ENCODE measurements around the gene GNA12. TPM values are rescaled to one million over a fixed set of nuclear protein-coding genes. Genes with fewer than 3 reads are reported as not detected.

Gene GNA12
- total and polyA plus RNA-seq, 10 donors, result 12.3 to 64.2 (median 32.4) TPM

DNA sequence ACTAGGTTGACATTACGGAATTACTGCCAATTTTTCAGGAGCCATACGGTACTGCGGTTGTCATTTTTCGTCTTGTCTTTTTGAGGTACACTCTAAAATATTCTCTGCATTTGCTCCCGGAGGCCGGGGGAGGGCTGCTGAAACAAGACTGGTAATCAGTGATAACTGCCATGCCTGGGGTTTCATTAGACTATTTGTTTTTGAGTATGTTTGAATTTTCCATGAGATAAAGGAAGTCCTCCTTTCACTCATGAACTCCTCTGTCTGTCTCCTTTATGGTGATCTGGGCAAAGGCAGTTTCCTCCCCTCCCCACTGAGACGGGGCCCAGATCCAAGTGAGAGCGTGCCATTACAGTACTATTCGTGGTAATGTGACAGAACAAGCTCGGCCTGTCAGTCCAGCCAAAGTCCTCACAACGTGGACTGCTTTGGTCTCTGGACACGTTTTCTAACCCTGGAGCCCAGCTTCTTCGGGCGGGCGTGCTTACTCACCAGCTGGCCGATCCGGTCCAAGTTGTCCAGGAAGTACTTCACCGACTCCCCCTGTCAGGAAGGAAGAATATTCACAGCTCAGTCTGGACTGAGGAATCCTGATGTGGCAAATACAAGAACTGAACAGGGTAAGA is 111.0 kb downstream of the GNA12 start:
- Histone ChIP-seq H3K4me3 (no peak overlapping the region), H3K9me3 (peaks cover 0 to 5% (median 0%) of the 10 kb centered on the region in 8 donors), H3K27me3 (replicated peaks in 1 of 7) (no peaks in the 10 kb centered on the region), H3K27ac (peak overlapping the region in 6 of 8 donors; percentile 30 to 75 (median 66)), H3K4me1 (peaks cover 26 to 90% (median 55%) of the 10 kb centered on the region in 6 donors), H3K36me3 (peaks cover 0 to 38% (median 16%) of the 10 kb centered on the region in 6 donors)
- intact Hi-C loops (cut with DNase I; ENCODE audit: low total_unique reads), result no loop called here
- peak; percentile 67 for DNase-seq
- 47 to 57% (median 51%) methylated on average over 18 of the region's 18 CpGs for WGBS, 5 donors
- TF ChIP-seq, protein P1, sequence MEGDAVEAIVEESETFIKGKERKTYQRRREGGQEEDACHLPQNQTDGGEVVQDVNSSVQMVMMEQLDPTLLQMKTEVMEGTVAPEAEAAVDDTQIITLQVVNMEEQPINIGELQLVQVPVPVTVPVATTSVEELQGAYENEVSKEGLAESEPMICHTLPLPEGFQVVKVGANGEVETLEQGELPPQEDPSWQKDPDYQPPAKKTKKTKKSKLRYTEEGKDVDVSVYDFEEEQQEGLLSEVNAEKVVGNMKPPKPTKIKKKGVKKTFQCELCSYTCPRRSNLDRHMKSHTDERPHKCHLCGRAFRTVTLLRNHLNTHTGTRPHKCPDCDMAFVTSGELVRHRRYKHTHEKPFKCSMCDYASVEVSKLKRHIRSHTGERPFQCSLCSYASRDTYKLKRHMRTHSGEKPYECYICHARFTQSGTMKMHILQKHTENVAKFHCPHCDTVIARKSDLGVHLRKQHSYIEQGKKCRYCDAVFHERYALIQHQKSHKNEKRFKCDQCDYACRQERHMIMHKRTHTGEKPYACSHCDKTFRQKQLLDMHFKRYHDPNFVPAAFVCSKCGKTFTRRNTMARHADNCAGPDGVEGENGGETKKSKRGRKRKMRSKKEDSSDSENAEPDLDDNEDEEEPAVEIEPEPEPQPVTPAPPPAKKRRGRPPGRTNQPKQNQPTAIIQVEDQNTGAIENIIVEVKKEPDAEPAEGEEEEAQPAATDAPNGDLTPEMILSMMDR (IDR thresholded peaks at IDR 0.05 in 8 of 11, conservative IDR thresholded peaks at IDR 0.05 in 3 of 11), result no peak
- TF ChIP-seq POLR2AphosphoS5 (IDR thresholded peaks at IDR 0.05) (peak in 2 of 3 donors; percentile 66 to 75), POLR2A (IDR thresholded peaks at IDR 0.05) (no peak)

GRCh38 chr7:2732388-2732787 is 111.7 kb downstream of the GNA12 start:
- no peaks in the 10 kb centered on the region for H3K27me3 ChIP-seq (replicated peaks in 1 of 7)
- peaks cover 0 to 5% (median 0%) of the 10 kb centered on the region in 8 donors for H3K9me3 ChIP-seq
- WGBS, 5 donors, result 93 to 96% (median 95%) methylated on average over 9 of the region's 9 CpGs
- peak; percentile 21 for DNase-seq
- peaks cover 26 to 89% (median 55%) of the 10 kb centered on the region in 6 donors for H3K4me1 ChIP-seq
- peak overlapping the region in 3 of 8 donors; percentile 68 to 75 (median 70) for H3K27ac ChIP-seq
- intact Hi-C loops (cut with DNase I; ENCODE audit: low total_unique reads), result no loop called here
- H3K4me3 ChIP-seq, result no peak overlapping the region
- TF ChIP-seq POLR2A (IDR thresholded peaks at IDR 0.05) (no peak), POLR2AphosphoS5 (IDR thresholded peaks at IDR 0.05) (no peak)
- TF ChIP-seq, protein P1 (IDR thresholded peaks at IDR 0.05 in 8 of 11, conservative IDR thresholded peaks at IDR 0.05 in 3 of 11), result no peak
- peaks cover 0 to 42% (median 16%) of the 10 kb centered on the region in 6 donors for H3K36me3 ChIP-seq

DNA sequence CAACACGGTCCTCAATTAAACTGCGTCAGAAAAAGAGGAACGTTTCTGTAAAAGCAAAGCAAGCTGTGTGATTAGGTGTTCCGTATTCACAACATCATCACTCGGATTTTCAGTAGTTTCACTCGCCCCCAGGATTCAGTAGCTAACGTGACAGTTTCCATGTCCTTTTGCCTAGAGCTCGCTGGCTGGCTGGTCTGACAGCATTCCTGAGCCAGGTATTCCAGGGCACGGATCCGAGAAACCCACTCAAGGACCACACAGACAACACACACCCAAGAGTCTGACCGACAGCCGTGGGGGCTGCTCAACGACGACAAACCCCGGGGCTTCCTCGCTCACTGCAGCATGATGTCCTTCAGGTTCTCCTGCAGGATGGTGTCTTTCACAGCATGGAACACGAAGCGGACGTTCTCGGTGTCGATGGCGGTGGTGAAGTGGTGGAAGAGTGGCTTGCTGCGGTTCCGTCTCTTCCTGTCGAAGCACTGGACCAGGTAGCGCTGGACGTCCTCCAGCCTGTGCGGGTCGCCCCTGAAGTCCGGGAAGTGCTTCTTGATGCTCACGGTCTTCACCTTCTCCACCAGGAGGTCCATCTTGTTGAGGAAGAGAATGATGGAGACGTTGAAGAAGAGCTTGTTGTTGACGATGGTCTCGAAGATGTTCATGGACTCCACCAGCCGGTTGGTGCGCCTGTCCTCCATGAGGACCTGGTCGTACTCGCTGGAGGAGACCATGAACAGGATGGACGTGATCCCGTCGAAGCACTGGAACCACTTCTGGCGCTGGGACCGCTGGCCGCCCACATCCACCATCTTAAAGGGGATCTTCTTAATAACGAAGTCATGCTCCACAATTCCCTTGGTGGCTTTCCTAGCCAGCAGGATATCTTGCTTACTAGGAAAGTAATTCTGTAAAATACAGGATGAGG is 113.0 kb downstream of the GNA12 start:
- DNase-seq, result peak; percentile 51
- intact Hi-C loops (cut with DNase I; ENCODE audit: low total_unique reads), result no loop called here
- 93 to 97% (median 94%) methylated on average over 40 to 45 of the region's 45 CpGs for WGBS, 5 donors
- TF ChIP-seq POLR2A (IDR thresholded peaks at IDR 0.05) (no peak), POLR2AphosphoS5 (IDR thresholded peaks at IDR 0.05) (peak in 1 of 3 donors; percentile 9)
- Histone ChIP-seq H3K27me3 (replicated peaks in 1 of 7) (no peaks in the 10 kb centered on the region), H3K4me1 (peaks cover 25 to 76% (median 48%) of the 10 kb centered on the region in 6 donors), H3K27ac (no peak overlapping the region), H3K36me3 (peaks cover 0 to 55% (median 20%) of the 10 kb centered on the region in 6 donors), H3K9me3 (peaks cover 0 to 5% (median 0%) of the 10 kb centered on the region in 8 donors), H3K4me3 (no peak overlapping the region)

GRCh38 chr7:2729893-2730716 is 114.0 kb downstream of the GNA12 start:
- TF ChIP-seq POLR2AphosphoS5 (IDR thresholded peaks at IDR 0.05) (peak in 2 of 3 donors; percentile 24 to 29), POLR2A (IDR thresholded peaks at IDR 0.05) (no peak)
- H3K4me3 ChIP-seq, result no peak overlapping the region
- intact Hi-C loops (cut with DNase I; ENCODE audit: low total_unique reads), result no loop called here
- H3K4me1 ChIP-seq, result peaks cover 17 to 66% (median 38%) of the 10 kb centered on the region in 6 donors
- no peaks in the 10 kb centered on the region for H3K27me3 ChIP-seq (replicated peaks in 1 of 7)
- H3K27ac ChIP-seq, result peak overlapping the region in 4 of 8 donors; percentile 70 to 78 (median 72)
- peak; percentile 66 for DNase-seq
- 72 to 82% (median 81%) methylated on average over 31 to 33 of the region's 33 CpGs for WGBS, 5 donors
- peaks cover 0 to 5% (median 0%) of the 10 kb centered on the region in 8 donors for H3K9me3 ChIP-seq
- H3K36me3 ChIP-seq, result peaks cover 0 to 65% (median 20%) of the 10 kb centered on the region in 6 donors

Measured in spleen (tissue), 11 donors.